Endothelial cell of umbilical vein (primary cell): Measurements from ENCODE around the gene RFC5. TPM values are rescaled to one million over a fixed set of nuclear protein-coding genes. Genes with fewer than 3 reads are reported as not detected.

Experiments
- BruUV-seq: library from RNA; stranded (reverse); fragments of 400-500 nt; replicated peaks from 2 replicates; lab custom pipeline; 2021; lab: Mats Ljungman, UMichigan
- CTCF ChIA-PET: fragments of 300-600, 350-600 bp; sonication (Branson Sonifier 250); formaldehyde crosslinking; loops from one replicate; lab custom pipeline; 2021; ENCODE audit warnings: antibody characterized with exemption, inconsistent platforms; lab: Charles Lee
- POLR2A ChIA-PET: fragments of 300-600, 350-600 bp; sonication (Branson Sonifier 250); formaldehyde crosslinking; loops from one replicate; lab custom pipeline; 2021; ENCODE audit warnings: antibody characterized with exemption, inconsistent platforms; lab: Charles Lee
- DNase-seq: peaks from one replicate; pipeline ENCODE4 v3.0.0-alpha.2; 2011; ENCODE audit warnings: low read depth, low spot score
- FAIRE-seq: peaks from 2 replicates; lab custom pipeline; 2011; peaks lifted over from hg19 to GRCh38; lab: Jason Lieb, UNC
- H2AFZ ChIP-seq: 2 replicates; pipeline ENCODE4 v1.6.0; 2012; ENCODE audit warnings: low read depth, low read length, control low read depth, inconsistent platforms
- H3K27ac ChIP-seq: 2 replicates; pipeline ENCODE4 v1.5.1; 2011; ENCODE audit warnings: low read depth, mild to moderate bottlenecking, control low read depth, low read length, moderate library complexity; ENCODE audit not compliant: insufficient read depth
- H3K27me3 ChIP-seq, 2 experiments: 2 replicates each; pipeline versions ENCODE4 v1.6.0 to v1.6.1; 2011; ENCODE audit warnings: low read length in 2 of 2, mixed read lengths in 1 of 2; ENCODE audit not compliant: control insufficient read depth in 2 of 2, insufficient read depth in 2 of 2
- H3K36me3 ChIP-seq, 2 experiments: 2 replicates in 1 of 2; 3 replicates in 1 of 2; pipeline ENCODE4 v1.5.1; 2011; ENCODE audit warnings: low read length in 2 of 2, mild to moderate bottlenecking in 1 of 2, moderate library complexity in 1 of 2; ENCODE audit not compliant: control insufficient read depth in 2 of 2, insufficient read depth in 2 of 2; ENCODE audit errors: extremely low read depth in 1 of 2
- H3K4me1 ChIP-seq: 3 replicates; pipeline ENCODE4 v1.5.1; 2011; ENCODE audit warnings: mild to moderate bottlenecking, low read length; ENCODE audit not compliant: control insufficient read depth, insufficient read depth; ENCODE audit errors: extremely low read depth
- H3K4me2 ChIP-seq: 2 replicates; pipeline ENCODE4 v1.6.1; 2011; ENCODE audit warnings: low read length, control low read depth, mixed read lengths; ENCODE audit not compliant: insufficient read depth
- H3K4me3 ChIP-seq, 3 experiments: fragments of 200-600 bp in 1 of 3; sonication (generic), shearing (Covaris generic) in 1 of 3; replicated peaks in 1 of 3; 2 replicates each; pipeline ENCODE4 v1.5.1; 2011 to 2016; ENCODE audit warnings: control low read depth in 3 of 3, low read length in 3 of 3, mild to moderate bottlenecking in 2 of 3, inconsistent platforms in 1 of 3, low read depth in 1 of 3, moderate library complexity in 1 of 3; ENCODE audit not compliant: insufficient read depth in 1 of 3
- H3K79me2 ChIP-seq: 2 replicates; pipeline ENCODE4 v1.6.0; 2012; ENCODE audit warnings: low read length, inconsistent platforms; ENCODE audit not compliant: control insufficient read depth, insufficient read depth
- H3K9ac ChIP-seq: replicated peaks from 2 replicates; pipeline ENCODE3; 2011; ENCODE audit warnings: low read length, control low read depth; ENCODE audit not compliant: insufficient read depth; ENCODE audit errors: extremely low read depth
- H3K9me1 ChIP-seq: replicated peaks from 3 replicates; pipeline ENCODE4 v1.6.0; 2011; ENCODE audit warnings: mild to moderate bottlenecking, low read length; ENCODE audit not compliant: control insufficient read depth, insufficient read depth; ENCODE audit errors: extremely low read depth
- H3K9me3 ChIP-seq: replicated peaks from 2 replicates; pipeline ENCODE4 v1.5.1; 2012; ENCODE audit warnings: low read length, inconsistent platforms; ENCODE audit not compliant: control insufficient read depth, insufficient read depth
- H4K20me1 ChIP-seq: replicated peaks from 2 replicates; pipeline ENCODE3; 2011; ENCODE audit warnings: mild to moderate bottlenecking, low read length; ENCODE audit not compliant: control insufficient read depth, insufficient read depth; ENCODE audit errors: extremely low read depth
- CTCF ChIP-seq, 2 donors: IDR thresholded peaks; 1 replicate in 1 of 2; 2 replicates in 1 of 2; pipeline ENCODE4 v1.5.1; 2011; ENCODE audit warnings: low read length in 2 of 2, mild to moderate bottlenecking in 2 of 2, moderate library complexity in 2 of 2, control low read depth in 1 of 2, inconsistent platforms in 1 of 2, low read depth in 1 of 2; ENCODE audit not compliant: insufficient read depth in 1 of 2; ENCODE audit errors: extremely low read depth in 1 of 2
- EZH2 ChIP-seq: IDR thresholded peaks from 2 replicates; pipeline ENCODE4 v1.6.1; 2012; ENCODE audit warnings: borderline replicate concordance, low read depth, mild to moderate bottlenecking, moderate library complexity, low read length, inconsistent platforms; ENCODE audit not compliant: severe bottlenecking
- FOS ChIP-seq: IDR thresholded peaks from 2 replicates; pipeline ENCODE4 v1.6.1; 2011; ENCODE audit warnings: mild to moderate bottlenecking, low read length, moderate library complexity, borderline replicate concordance; ENCODE audit not compliant: insufficient read depth
- GATA2 ChIP-seq: IDR thresholded peaks from 2 replicates; pipeline ENCODE4 v1.7.0; 2011; ENCODE audit warnings: low read depth, mild to moderate bottlenecking, moderate library complexity, mixed read lengths, low read length; ENCODE audit not compliant: insufficient read length, insufficient read depth
- JUN ChIP-seq: IDR thresholded peaks from 2 replicates; pipeline ENCODE4 v1.6.1; 2011; ENCODE audit warnings: borderline replicate concordance, low read depth; ENCODE audit not compliant: insufficient read length, insufficient read depth
- MYC ChIP-seq: IDR thresholded peaks from one replicate; pipeline ENCODE4 v1.6.1; 2011; ENCODE audit warnings: mild to moderate bottlenecking, low read depth, low read length
- POLR2A ChIP-seq: IDR thresholded peaks from 2 replicates; pipeline ENCODE4 v1.6.1; 2012; ENCODE audit warnings: low read depth, mild to moderate bottlenecking, control low read depth, low read length
- POLR2AphosphoS5 ChIP-seq: IDR thresholded peaks from 2 replicates; pipeline ENCODE4 v1.6.1; 2012; ENCODE audit warnings: low read depth, mild to moderate bottlenecking, control low read depth, low read length, moderate library complexity; ENCODE audit not compliant: insufficient read depth
- dilution Hi-C: fragments of 300-500 bp; cut with MboI; formaldehyde crosslinking; loops from one replicate; pipeline ENCODE4 v1.15.0; 2019; ENCODE audit warnings: low sequenced_read_pairs; ENCODE audit not compliant: extremely low pct_ligation_motif_present
- intact Hi-C: fragments of 100-400 bp; cut with micrococcal nuclease; formaldehyde crosslinking; loops from one replicate; pipeline ENCODE4 v1.10.0; 2022
- polyA plus RNA-seq, 4 experiments: library from polyadenylated mRNA; depleted of rRNA in 3 of 4; stranded (reverse) in 3 of 4; unstranded in 1 of 4; fragments of >200 nt; gene quantifications; 2 replicates each; pipeline versions ENCODE4 v1.2.1 to v1.2.3, GENCODE V29; 2011 to 2012; ENCODE audit warnings: missing spikeins in 1 of 4
- total RNA-seq: library from RNA; stranded (reverse); gene quantifications from 2 replicates; pipeline ENCODE4 v1.2.3, GENCODE V29; 2021
- TF ChIP-seq, protein P1 (sequence below): IDR thresholded peaks from 2 replicates; pipeline ENCODE4 v1.6.1; 2011; ENCODE audit not compliant: insufficient read depth, insufficient read length

Gene RFC5
- total and polyA plus RNA-seq, 2 donors (not counting 3 experiments of a cell fraction or from before 2014, with no cell fraction given): 18.1 to 23.3 TPM

DNA sequence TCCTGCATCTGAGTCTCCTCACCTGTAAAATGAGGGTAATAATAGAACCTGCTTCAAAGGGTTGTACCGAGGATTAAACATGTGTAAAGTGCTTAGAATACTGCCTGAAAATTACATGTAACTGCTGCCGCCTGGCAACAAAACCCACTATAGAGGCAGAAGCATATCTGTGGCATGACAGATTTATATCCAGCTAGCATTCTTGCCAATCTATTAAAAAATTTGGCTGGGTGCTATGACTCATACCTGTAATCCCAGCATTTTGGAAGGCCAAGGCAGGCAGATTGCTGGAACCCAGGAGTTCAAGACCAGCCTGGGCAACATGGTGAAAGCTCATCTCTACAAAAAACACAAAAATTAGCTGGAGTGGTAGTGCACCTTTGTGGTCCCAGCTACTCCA, 31.3 kb upstream of the RFC5 start:
- Histone ChIP-seq H3K27me3 (no peaks in the 10 kb centered on the region), H3K9me1 (no peaks in the 10 kb centered on the region), H3K4me2 (no peak overlapping the region), H4K20me1 (no peaks in the 10 kb centered on the region), H3K4me3 (no peak overlapping the region), H2AFZ (no peak overlapping the region), H3K9me3 (no peaks in the 10 kb centered on the region), H3K79me2 (no peaks in the 10 kb centered on the region), H3K4me1 (no peaks in the 10 kb centered on the region), H3K36me3 (no peaks in the 10 kb centered on the region), H3K27ac (no peak overlapping the region), H3K9ac (no peak overlapping the region)
- ChIA-PET CTCF (interaction anchor here (0.6 kb wide), 1 partner anchor 13 kb away, joined by 3 read pairs; no protein-coding TSS in a partner anchor), POLR2A (no interaction called here)
- DNase-seq: no peak
- TF ChIP-seq, protein P1, sequence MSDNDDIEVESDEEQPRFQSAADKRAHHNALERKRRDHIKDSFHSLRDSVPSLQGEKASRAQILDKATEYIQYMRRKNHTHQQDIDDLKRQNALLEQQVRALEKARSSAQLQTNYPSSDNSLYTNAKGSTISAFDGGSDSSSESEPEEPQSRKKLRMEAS: no peak
- TF ChIP-seq POLR2AphosphoS5: no peak
- no peak for TF ChIP-seq POLR2A
- TF ChIP-seq JUN: no peak
- no peak for TF ChIP-seq GATA2
- TF ChIP-seq CTCF (IDR thresholded peaks at IDR 0.05; ENCODE audit: extremely low read depth in 1 of 2, insufficient read depth in 1 of 2, low read depth in 1 of 2, low read length in 2 of 2): no peak
- TF ChIP-seq EZH2: no peak
- TF ChIP-seq MYC: no peak
- TF ChIP-seq FOS: no peak
- dilution Hi-C loops: no loop called here
- intact Hi-C loops: no loop called here
- FAIRE-seq: no peak
- BruUV-seq: no TSS peak
